Subcutaneous abdominal adipose tissue (tissue), 5 donors: ENCODE results near the gene ICE1.
"Not testable (repeated sequence)": the region's sequence is repeated elsewhere in the genome, so short reads cannot be mapped to it uniquely, and the experiment has no call there.

Source experiments
- H3K27ac ChIP-seq: one replicate; pipeline ENCODE4 v1.7.0; 2013; ENCODE audit warnings: low read depth, mild to moderate bottlenecking, inconsistent platforms, low read length, moderate library complexity
- H3K27me3 ChIP-seq, 5 donors: one replicate each; pipeline ENCODE4 v1.7.0; 2013; ENCODE audit warnings: low read length in 5 of 5, inconsistent platforms in 1 of 5; ENCODE audit not compliant: control insufficient read depth in 5 of 5, insufficient read depth in 4 of 5
- H3K36me3 ChIP-seq, 5 donors: one replicate each; pipeline ENCODE4 v1.7.0; 2013; ENCODE audit warnings: low read length in 5 of 5; ENCODE audit not compliant: control insufficient read depth in 5 of 5, insufficient read depth in 5 of 5
- H3K4me1 ChIP-seq, 5 donors: one replicate each; pipeline ENCODE4 v1.7.0; 2013; ENCODE audit warnings: low read length in 5 of 5, mild to moderate bottlenecking in 3 of 5, moderate library complexity in 1 of 5; ENCODE audit not compliant: control insufficient read depth in 5 of 5, insufficient read depth in 5 of 5
- H3K4me3 ChIP-seq, 5 donors: one replicate each; pipeline ENCODE4 v1.7.0; 2013; ENCODE audit warnings: low read length in 5 of 5, low read depth in 1 of 5
- H3K9ac ChIP-seq, 5 donors: one replicate each; pipeline ENCODE4 v1.7.0; 2013; ENCODE audit warnings: low read length in 5 of 5, mild to moderate bottlenecking in 4 of 5, moderate library complexity in 3 of 5
- H3K9me3 ChIP-seq, 5 donors: one replicate each; pipeline ENCODE4 v1.7.0; 2013; ENCODE audit warnings: low read length in 5 of 5; ENCODE audit not compliant: control insufficient read depth in 5 of 5
- donor health status: healthy.
- donor health status: healthy.
- donor health status: healthy.
- donor health status: healthy.
- donor health status: healthy.

The ICE1 gene

DNA sequence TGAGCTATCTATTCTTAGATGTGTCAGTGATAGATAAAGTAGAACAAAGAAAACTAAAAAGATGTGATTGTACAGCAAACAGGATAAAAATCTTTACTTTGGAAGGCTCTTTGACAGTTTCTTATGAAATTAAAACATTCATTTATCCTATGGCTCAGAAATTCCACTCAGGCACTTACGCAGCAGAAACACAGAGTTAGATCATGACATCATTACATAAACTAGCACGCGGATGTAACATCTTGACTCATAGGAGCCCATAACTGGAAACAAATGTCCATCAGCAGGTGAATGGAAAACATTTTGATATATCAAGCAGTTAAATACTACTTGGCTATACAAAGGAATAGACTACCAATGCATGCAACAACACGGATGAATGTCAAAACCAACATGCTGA, 45.3 kb downstream of the ICE1 start:
- Histone ChIP-seq H3K9me3 (no peaks in the 10 kb centered on the region), H3K4me1 (no peaks in the 10 kb centered on the region), H3K27ac (no peak overlapping the region), H3K4me3 (no peak overlapping the region), H3K27me3 (no peaks in the 10 kb centered on the region), H3K36me3 (peaks cover 31 to 58% (median 50%) of the 10 kb centered on the region in 5 donors), H3K9ac (no peak overlapping the region)

GRCh38 chr5:5470933-5471332, 48.5 kb downstream of the ICE1 start:
- Histone ChIP-seq H3K9me3 (no peaks in the 10 kb centered on the region), H3K9ac (no peak overlapping the region), H3K4me3 (no peak overlapping the region), H3K27me3 (no peaks in the 10 kb centered on the region), H3K4me1 (no peaks in the 10 kb centered on the region), H3K36me3 (peaks cover 40 to 53% (median 49%) of the 10 kb centered on the region in 5 donors), H3K27ac (no peak overlapping the region)

DNA sequence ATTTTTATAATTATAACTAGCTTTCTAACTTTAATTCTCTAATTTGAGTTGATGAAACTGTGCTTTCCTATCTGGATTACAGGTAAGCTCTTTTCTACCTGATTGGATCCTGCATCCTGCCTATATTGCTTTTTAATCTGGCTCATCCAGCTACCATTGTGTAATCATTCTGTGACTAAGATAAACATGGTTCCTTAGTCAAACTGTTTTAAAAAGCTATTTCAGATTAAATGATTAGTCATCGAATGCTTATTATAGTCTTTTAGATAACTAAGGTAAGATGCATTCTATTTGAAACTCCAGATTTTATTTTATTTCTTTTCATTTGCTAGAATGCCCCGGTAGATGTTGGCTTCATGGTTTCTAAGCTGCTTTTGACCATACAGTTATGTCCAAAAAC, 50.7 kb downstream of the ICE1 start:
- Histone ChIP-seq H3K9ac (no peak overlapping the region), H3K4me1 (no peaks in the 10 kb centered on the region), H3K9me3 (no peaks in the 10 kb centered on the region), H3K27me3 (no peaks in the 10 kb centered on the region), H3K27ac (no peak overlapping the region), H3K4me3 (no peak overlapping the region), H3K36me3 (peaks cover 31 to 47% (median 38%) of the 10 kb centered on the region in 5 donors)

- Histone ChIP-seq H3K9ac (no peak overlapping the region), H3K4me1 (no peaks in the 10 kb centered on the region), H3K27ac (no peak overlapping the region), H3K9me3 (no peaks in the 10 kb centered on the region), H3K36me3 (peaks cover 31 to 41% (median 37%) of the 10 kb centered on the region in 5 donors), H3K4me3 (no peak overlapping the region), H3K27me3 (no peaks in the 10 kb centered on the region)
Measured at GRCh38 chr5:5474961-5475360, 52.5 kb downstream of the ICE1 start.

DNA sequence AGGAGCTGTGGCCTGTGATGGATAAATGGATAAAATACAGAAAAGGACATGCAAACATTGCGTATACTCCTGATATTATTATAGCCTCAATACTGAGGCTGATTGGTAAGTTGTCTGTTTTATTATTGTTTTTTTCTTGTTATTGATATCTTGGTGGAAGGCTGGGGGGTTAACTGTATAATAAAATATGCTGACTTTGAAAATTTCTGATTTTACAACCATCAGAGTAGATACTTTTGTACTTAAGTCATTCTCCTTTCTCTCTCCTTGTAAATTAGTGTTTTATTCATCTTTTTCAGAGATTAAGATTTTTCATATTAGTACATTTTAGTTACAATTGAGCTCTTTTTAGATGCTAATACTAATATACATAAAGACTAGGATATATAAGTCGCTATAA, 53.5 kb downstream of the ICE1 start:
- Histone ChIP-seq H3K4me1 (no peaks in the 10 kb centered on the region), H3K27ac (no peak overlapping the region), H3K9me3 (no peaks in the 10 kb centered on the region), H3K36me3 (peaks cover 31 to 40% (median 35%) of the 10 kb centered on the region in 5 donors), H3K9ac (no peak overlapping the region), H3K27me3 (no peaks in the 10 kb centered on the region), H3K4me3 (no peak overlapping the region)

DNA sequence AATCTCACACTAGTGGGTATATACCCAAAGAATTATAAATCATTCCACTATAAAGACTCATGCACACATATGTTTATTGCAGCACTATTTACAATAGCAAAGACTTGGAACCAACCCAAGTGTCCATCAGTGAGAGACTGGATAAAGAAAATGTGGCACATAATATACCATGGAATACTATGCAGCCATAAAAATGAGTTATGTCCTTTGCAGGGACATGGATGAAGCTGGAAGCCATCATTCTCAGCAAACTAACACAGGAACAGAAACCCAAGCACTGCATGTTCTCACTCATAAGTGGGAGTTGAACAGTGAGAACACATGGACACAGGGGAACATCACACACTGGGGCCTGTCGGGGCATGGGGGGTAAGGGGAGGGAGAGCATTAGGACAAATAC, 57.1 kb downstream of the ICE1 start:
- not testable (repeated sequence) for H3K27ac ChIP-seq, H3K27me3 ChIP-seq, H3K4me1 ChIP-seq, H3K9me3 ChIP-seq, H3K4me3 ChIP-seq, H3K9ac ChIP-seq
- H3K36me3 ChIP-seq, result peaks cover 27 to 46% (median 30%) of the 10 kb centered on the region in 5 donors

GRCh38 chr5:5480481-5481111, 58.1 kb downstream of the ICE1 start:
- Histone ChIP-seq H3K36me3 (peaks cover 19 to 39% (median 26%) of the 10 kb centered on the region in 5 donors), H3K4me1 (no peaks in the 10 kb centered on the region), H3K9ac (no peak overlapping the region), H3K27me3 (no peaks in the 10 kb centered on the region), H3K27ac (no peak overlapping the region), H3K9me3 (no peaks in the 10 kb centered on the region), H3K4me3 (no peak overlapping the region)

DNA sequence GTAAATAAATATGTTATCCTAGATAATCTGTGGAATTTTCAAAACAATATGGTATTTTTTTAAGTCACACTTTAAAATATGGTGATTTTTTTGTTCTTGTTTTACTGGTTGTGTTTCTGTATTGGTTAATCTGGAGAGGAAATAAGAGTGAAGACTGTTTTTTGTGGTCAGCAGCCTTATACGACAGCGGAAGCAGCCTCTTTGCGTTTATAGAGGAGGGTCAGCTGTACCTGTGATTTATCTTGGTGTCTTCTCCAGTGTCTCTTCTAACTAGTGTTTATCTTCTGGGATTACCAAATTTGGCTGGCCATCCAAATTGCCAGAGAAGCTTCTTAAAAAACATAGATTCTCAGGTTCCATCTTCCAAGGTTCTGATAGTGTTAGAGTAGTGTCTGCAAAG, 58.7 kb downstream of the ICE1 start:
- Histone ChIP-seq H3K27ac (no peak overlapping the region), H3K9ac (no peak overlapping the region), H3K9me3 (no peaks in the 10 kb centered on the region), H3K4me1 (no peaks in the 10 kb centered on the region), H3K27me3 (no peaks in the 10 kb centered on the region), H3K36me3 (peaks cover 18 to 37% (median 24%) of the 10 kb centered on the region in 5 donors), H3K4me3 (no peak overlapping the region)

DNA sequence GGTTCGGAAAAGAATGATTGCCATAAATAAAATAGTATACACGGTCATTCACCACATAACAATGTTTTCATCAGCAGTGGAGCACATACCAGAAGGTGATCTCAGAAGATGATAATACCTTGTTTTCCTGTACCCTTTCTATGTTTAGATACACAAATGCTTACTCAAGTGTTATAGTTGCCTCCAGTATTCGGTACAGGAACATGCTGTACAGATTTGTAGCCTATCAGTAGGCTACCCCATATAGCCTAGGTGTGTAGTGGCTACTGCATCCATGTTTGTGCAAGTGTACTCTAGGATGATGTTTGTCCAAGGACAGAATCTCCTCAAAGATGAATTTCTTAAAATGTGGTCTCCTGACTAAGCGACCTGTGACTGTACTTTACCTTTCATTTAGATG, 59.2 kb downstream of the ICE1 start:
- H3K27ac ChIP-seq, result no peak overlapping the region
- no peak overlapping the region for H3K9ac ChIP-seq
- H3K4me3 ChIP-seq, result no peak overlapping the region
- no peaks in the 10 kb centered on the region for H3K9me3 ChIP-seq
- H3K27me3 ChIP-seq, result no peaks in the 10 kb centered on the region
- no peaks in the 10 kb centered on the region for H3K4me1 ChIP-seq
- H3K36me3 ChIP-seq, result peaks cover 15 to 37% (median 22%) of the 10 kb centered on the region in 5 donors

DNA sequence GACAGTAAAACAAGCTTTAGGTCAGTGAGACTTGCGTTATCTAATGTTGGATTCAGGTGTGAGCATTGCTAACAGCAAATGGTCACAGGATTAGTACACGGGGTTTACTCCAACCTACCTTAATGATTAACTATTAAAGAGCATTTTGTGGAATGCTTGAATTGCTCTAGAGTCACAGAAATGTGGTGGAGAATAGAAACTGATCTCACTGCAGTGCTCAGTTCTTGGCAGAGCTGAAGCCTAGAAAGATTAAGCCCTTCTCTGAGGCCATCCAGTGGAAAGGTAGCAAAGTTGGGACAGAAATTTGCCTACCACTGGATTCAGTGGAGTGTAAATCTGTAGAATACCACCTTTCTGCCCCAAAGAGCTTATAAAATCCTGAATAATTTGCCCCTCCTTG, 60.9 kb downstream of the ICE1 start:
- H3K27ac ChIP-seq, result no peak overlapping the region
- H3K4me1 ChIP-seq, result no peaks in the 10 kb centered on the region
- H3K9ac ChIP-seq, result no peak overlapping the region
- H3K9me3 ChIP-seq, result no peaks in the 10 kb centered on the region
- peaks cover 20 to 44% (median 28%) of the 10 kb centered on the region in 5 donors for H3K36me3 ChIP-seq
- no peak overlapping the region for H3K4me3 ChIP-seq
- no peaks in the 10 kb centered on the region for H3K27me3 ChIP-seq
